ENCODE results near the gene CIBAR2. TPM values are rescaled to one million over a fixed set of nuclear protein-coding genes. Genes with fewer than 3 reads are reported as not detected.

CIBAR2 gene
- total and polyA plus RNA-seq, 9 of the 15 experiments (the other 6 are each of a cell fraction or from before 2014, with no cell fraction given) = not detected

GRCh38 chr16:85049706-85050305, 62.5 kb downstream of the CIBAR2 start:
- peak overlapping the region; percentile 87 for H3K27ac ChIP-seq (ENCODE audit: extremely low read depth, low read depth, low read length)
- DNase-seq (ENCODE audit: extremely low read depth in 1 of 4, low spot score in 3 of 4) = peak in 3 of 4 experiments; percentile 30 to 48 (median 39)
- peaks cover 10% of the 10 kb centered on the region; the same call in 2 of the 3 replicates for H3K36me3 ChIP-seq (ENCODE audit: control insufficient read depth, insufficient read depth, low read length)
- intact Hi-C loops (cut with micrococcal nuclease) = no loop called here
- H3K4me3 ChIP-seq = no peak overlapping the region
- CTCF ChIA-PET (ENCODE audit: low intra/inter-chr PET ratio) = no interaction called here
- H4K20me1 ChIP-seq (replicated peaks; ENCODE audit: control insufficient read depth, insufficient read depth, low read length) = no peaks in the 10 kb centered on the region
- H3K27me3 ChIP-seq (ENCODE audit: control insufficient read depth in 2 of 2, insufficient read depth in 2 of 2, low read length in 2 of 2) = no peaks in the 10 kb centered on the region
- POLR2A ChIA-PET = interaction anchor here (0.7 to 1.8 kb wide), 3 partner anchors 11 to 26 kb away, joined by 3 to 4 read pairs (median 4); partner anchors contain the start of gene KIAA0513
- peak overlapping the region; percentile 86 for H3K4me2 ChIP-seq (ENCODE audit: insufficient read depth, low read length)
- peaks cover 67% of the 10 kb centered on the region for H3K79me2 ChIP-seq (ENCODE audit: control insufficient read depth, insufficient read depth, low read length)
- peaks cover 63 to 65% of the 10 kb centered on the region in 2 experiments for H3K4me1 ChIP-seq (replicated peaks in 1 of 2; ENCODE audit: control insufficient read depth in 2 of 2, insufficient read depth in 2 of 2, low read length in 2 of 2)
- FAIRE-seq = no peak
- no peaks in the 10 kb centered on the region for H3K9me1 ChIP-seq (ENCODE audit: control insufficient read depth, insufficient read depth, low read length)
- H3K9ac ChIP-seq (ENCODE audit: insufficient read depth in 1 of 2, low read depth in 2 of 2, low read length in 2 of 2) = peak overlapping the region; percentile 82 to 89
- peak overlapping the region; percentile 18; the same call in 1 of the 2 replicates for H2AFZ ChIP-seq (ENCODE audit: low read depth, low read length)
- 63% methylated on average over 15 of the region's 15 CpGs for WGBS (ENCODE audit: insufficient coverage, low coverage, missing lambda C conversion rate)
- no peak for ATAC-seq
- BruUV-seq (replicated peaks) = no TSS peak
- H3K9me3 ChIP-seq (replicated peaks; ENCODE audit: control insufficient read depth, insufficient read depth, low read depth, low read length) = 0 out of 2 replicates have a peak, but pooled peaks cover 2% of the 10 kb centered on the region
- in situ Hi-C loops (cut with MboI) = no loop called here
- TF ChIP-seq IRF2 (CRISPR knock-in tag; IDR thresholded peaks at IDR 0.05) (no peak), RBBP5 (IDR thresholded peaks at IDR 0.05; ENCODE audit: borderline replicate concordance, insufficient read depth, low read length, poor library complexity, severe bottlenecking) (peak; percentile 15), CREB3 (tag; conservative IDR thresholded peaks at IDR 0.05; ENCODE audit: low read depth) (0 out of 2 replicates have a peak, but pooled peaks have one; percentile 61), TEAD1 (CRISPR knock-in tag; IDR thresholded peaks at IDR 0.05) (no peak), ZNF395 (CRISPR knock-in tag; IDR thresholded peaks at IDR 0.05) (peak; percentile 45; the same call in 1 of the 2 replicates), CREBBP (IDR thresholded peaks at IDR 0.05; ENCODE audit: low read depth, low read length) (no peak), BCOR (IDR thresholded peaks at IDR 0.05) (no peak), ZKSCAN3 (CRISPR knock-in tag; IDR thresholded peaks at IDR 0.05) (no peak), ZNF354B (CRISPR knock-in tag; IDR thresholded peaks at IDR 0.05) (no peak), RAD21 (CRISPR knock-in tag; conservative IDR thresholded peaks at IDR 0.05 in 1 of 2, IDR thresholded peaks at IDR 0.05 in 1 of 2) (0 out of 4 replicates have a peak, but pooled peaks of 1 of the 2 experiments have one; percentile 8), SP1 (CRISPR knock-in tag; IDR thresholded peaks at IDR 0.05) (no peak), TARDBP (IDR thresholded peaks at IDR 0.05) (no peak), KLF13 (tag; IDR thresholded peaks at IDR 0.05; ENCODE audit: borderline replicate concordance, low read depth) (no peak), FOXJ2 (tag; IDR thresholded peaks at IDR 0.05) (0 out of 2 replicates have a peak, but pooled peaks have one; percentile 8), GATAD2A (IDR thresholded peaks at IDR 0.05) (no peak), E2F1 (CRISPR knock-in tag; IDR thresholded peaks at IDR 0.05) (0 out of 2 replicates have a peak, but pooled peaks have one; percentile 29), ZFP36 (IDR thresholded peaks at IDR 0.05; ENCODE audit: low read depth, low read length, partially characterized antibody) (no peak), RBM39 (optimal IDR thresholded peaks at IDR 0.05; ENCODE audit: low read depth, low read length) (peak; percentile 23), IFI16 (CRISPR knock-in tag; IDR thresholded peaks at IDR 0.05) (no peak)

All from K562 (cell line).